ENCODE measurements around the gene CHAT.

The CHAT gene

DNA sequence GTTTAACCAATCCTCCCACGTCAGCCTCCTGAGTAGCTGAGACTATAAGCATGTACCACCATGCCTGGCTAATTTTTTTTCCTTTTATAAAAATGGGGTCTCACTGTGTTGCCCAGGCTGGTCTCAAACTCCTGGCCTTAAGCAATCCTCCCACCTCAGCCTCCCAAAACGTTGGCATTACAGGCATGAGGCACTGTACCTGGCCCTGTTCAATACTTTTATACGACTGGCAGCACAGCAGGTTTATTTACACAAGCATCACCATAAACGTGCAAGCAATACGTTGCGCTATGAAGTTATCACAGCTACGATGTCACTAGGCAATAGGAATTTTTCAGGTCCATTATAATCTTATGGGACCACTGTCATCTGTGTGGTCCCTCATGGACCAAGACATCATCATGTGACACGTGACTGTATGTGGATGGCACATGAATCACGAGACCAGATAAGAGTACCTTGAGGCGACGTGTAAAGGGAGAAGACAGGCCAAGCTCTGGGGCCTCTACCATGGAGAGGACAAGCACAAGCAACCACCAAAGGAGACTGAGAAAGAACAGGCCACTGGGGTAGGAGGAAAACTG is 38.3 kb upstream of the CHAT start:
- TF ChIP-seq, protein P1, sequence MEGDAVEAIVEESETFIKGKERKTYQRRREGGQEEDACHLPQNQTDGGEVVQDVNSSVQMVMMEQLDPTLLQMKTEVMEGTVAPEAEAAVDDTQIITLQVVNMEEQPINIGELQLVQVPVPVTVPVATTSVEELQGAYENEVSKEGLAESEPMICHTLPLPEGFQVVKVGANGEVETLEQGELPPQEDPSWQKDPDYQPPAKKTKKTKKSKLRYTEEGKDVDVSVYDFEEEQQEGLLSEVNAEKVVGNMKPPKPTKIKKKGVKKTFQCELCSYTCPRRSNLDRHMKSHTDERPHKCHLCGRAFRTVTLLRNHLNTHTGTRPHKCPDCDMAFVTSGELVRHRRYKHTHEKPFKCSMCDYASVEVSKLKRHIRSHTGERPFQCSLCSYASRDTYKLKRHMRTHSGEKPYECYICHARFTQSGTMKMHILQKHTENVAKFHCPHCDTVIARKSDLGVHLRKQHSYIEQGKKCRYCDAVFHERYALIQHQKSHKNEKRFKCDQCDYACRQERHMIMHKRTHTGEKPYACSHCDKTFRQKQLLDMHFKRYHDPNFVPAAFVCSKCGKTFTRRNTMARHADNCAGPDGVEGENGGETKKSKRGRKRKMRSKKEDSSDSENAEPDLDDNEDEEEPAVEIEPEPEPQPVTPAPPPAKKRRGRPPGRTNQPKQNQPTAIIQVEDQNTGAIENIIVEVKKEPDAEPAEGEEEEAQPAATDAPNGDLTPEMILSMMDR (IDR thresholded peaks at IDR 0.05; ENCODE audit: insufficient read depth, missing control alignments), result no peak
- DNase-seq (ENCODE audit: insufficient read length, low spot score), result no peak
- no peak for FAIRE-seq

DNA sequence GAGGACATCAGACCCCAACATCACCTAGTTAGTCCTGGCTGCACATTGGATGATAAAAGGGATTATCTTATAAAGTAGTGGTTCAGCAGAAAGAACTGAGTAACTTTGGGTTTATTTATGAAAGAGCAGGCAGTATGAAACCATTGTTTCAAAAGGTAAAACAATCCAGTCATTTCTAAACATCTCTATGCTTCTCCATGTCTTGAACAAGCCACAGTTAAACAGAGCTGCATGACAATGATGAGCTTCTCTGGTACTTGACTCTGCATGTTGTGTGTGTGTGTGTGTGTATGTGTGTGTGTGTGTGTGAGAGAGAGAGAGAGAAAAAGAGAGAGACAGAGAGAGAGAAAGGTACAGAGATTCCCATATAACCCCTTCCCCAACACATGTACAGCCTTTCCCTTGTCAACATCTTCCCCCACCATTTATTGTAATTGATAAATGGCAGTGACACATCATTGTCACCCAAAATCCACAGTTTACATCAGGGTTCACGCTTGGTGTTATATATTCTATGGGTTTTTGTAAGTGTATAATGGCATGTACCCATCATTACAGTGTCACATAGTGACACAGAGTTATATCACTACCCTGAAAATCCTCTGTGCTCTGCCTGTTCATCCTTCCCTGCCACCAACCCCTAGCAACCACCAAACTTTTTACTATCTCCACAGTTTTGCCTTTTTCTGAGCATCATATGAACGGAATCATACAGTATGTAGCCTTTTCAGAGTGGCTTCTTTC is 36.5 kb upstream of the CHAT start:
- no peak for DNase-seq (ENCODE audit: insufficient read length, low spot score)
- FAIRE-seq, result no peak
- TF ChIP-seq, protein P1 (IDR thresholded peaks at IDR 0.05; ENCODE audit: insufficient read depth, missing control alignments), result no peak

DNA sequence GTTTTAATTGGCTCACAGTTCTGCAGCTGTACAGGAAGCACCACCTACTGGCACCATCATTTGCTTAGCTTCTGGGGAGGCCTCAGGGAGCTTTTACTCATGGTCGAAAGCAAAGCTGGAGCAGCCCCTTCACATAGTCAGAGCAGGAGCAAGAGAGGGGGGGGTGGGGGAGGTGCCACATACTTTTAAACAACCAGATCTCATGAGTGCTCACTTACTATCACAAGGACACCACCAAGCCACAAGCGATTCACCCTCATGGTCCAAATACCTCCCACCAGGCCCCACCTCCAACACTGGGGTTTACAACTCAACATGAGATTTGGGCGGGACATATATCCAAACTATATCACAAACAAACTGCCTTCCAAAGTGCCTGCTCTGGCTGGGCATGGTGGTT is 35.4 kb upstream of the CHAT start:
- no peak for FAIRE-seq
- no peak for DNase-seq (ENCODE audit: insufficient read length, low spot score)
- TF ChIP-seq, protein P1 (IDR thresholded peaks at IDR 0.05; ENCODE audit: insufficient read depth, missing control alignments), result no peak

DNA sequence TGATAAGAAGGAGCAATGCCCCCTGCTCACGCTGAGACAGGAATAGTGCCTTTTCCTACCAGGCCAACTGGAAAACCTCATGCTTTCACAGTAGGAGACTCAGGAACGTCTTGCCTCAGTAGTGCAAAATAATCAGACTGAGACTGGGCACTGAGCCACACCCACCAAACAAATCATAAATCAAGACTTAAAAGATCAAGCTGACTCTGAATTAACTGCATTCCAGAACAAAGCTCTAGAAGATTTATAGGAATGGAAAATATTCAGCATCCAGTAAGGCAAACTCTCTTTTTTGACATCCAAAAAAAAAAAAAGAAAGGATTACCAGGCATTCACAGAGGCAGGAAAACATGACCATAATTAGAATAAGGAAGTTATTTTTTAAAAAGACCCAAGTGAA is 34.2 kb upstream of the CHAT start:
- TF ChIP-seq, protein P1 (IDR thresholded peaks at IDR 0.05; ENCODE audit: insufficient read depth, missing control alignments), result no peak
- FAIRE-seq (no peak), DNase-seq (ENCODE audit: insufficient read length, low spot score) (no peak)

DNA sequence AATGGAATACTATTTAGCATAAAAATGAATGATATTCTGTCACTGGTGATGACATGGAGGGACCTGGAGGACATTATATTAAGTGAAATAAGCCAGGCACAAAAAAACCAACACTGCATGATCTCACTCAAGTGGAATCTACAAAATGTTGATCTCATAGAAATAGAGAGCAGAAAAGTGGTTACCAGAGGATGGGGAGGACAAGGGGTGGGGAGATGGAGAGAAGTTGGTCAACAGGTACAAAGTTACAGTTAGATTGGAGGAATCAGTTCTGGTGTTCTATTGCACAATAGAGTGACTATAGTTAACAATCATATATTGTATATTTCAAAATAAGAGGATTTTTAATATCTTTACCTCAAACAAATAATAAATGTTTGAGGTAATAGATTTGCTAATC is 28.4 kb upstream of the CHAT start:
- FAIRE-seq, result no peak
- TF ChIP-seq, protein P1 (IDR thresholded peaks at IDR 0.05; ENCODE audit: insufficient read depth, missing control alignments), result no peak
- DNase-seq (ENCODE audit: insufficient read length, low spot score), result no peak

DNA sequence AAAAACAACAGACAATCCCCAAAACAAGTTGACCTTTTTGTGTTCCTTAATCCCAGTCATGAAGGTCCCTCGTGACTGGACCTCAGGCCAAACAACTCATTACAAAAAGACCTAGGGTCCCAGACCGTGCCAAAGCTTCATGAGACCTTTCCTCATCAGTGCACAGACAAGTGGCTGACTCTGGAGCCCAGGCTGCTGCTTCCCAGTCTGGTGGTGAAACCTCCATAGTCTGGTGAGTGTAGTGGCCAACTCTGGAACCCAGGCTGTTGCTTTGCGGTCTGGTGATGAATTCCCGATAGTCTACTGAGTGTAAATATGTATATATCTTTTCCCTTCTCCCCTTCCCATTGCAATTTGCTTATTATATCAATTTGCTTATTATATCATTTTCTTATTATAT is 25.9 kb upstream of the CHAT start:
- DNase-seq (ENCODE audit: insufficient read length, low spot score) (no peak), FAIRE-seq (no peak)
- TF ChIP-seq, protein P1 (IDR thresholded peaks at IDR 0.05; ENCODE audit: insufficient read depth, missing control alignments), result no peak

Data from D721Med (cell line).